GM19397 (cell line): ENCODE data around the gene KCNMB3.
A peak's percentile ranks its signal among the peaks of the same experiment; 100 is the strongest.

ENCODE experiments used
- ATAC-seq: cut with Tn5 transposase; IDR thresholded peaks from one replicate; pipeline ENCODE4 v1.9.1; 2021; ENCODE audit warnings: mild to moderate bottlenecking, moderate library complexity; ENCODE audit not compliant: unreplicated experiment

KCNMB3 gene

GRCh38 chr3:179200790-179201189 lies 50.1 kb downstream of the KCNMB3 start:
- no peak for ATAC-seq

GRCh38 chr3:179196700-179197099 lies 54.2 kb downstream of the KCNMB3 start:
- ATAC-seq: no peak

- peak; percentile 69 for ATAC-seq
Observed at GRCh38 chr3:179196098-179196497, 54.8 kb downstream of the KCNMB3 start.

- no peak for ATAC-seq
Observed at GRCh38 chr3:179194931-179195330, 56.0 kb downstream of the KCNMB3 start.
